Measurements from ENCODE around the gene WEE2.

Gene WEE2

GRCh38 chr7:141691961-141692360 is 16.2 kb upstream of the WEE2 start:
- DNase-seq: no peak

DNA sequence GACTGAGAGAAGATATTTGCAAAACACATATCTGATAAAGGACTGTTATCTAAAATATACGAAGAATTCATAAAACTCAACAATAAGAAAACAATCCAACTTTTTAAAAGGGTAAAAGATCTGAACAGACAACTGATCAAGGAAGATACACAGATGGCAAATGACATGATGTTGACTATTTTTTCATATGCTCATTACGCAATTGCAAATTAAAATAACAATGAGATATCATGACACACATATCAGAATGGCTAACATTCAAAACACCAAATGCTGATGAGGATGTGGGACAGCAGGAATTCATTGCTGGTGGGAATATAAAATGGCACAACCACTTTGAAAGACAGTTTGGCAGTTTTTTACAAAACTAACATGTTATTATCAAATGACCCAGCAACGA is 15.1 kb upstream of the WEE2 start:
- DNase-seq: no peak

- no peak for DNase-seq
Measured at GRCh38 chr7:141695803-141696289, 12.3 kb upstream of the WEE2 start.

DNA sequence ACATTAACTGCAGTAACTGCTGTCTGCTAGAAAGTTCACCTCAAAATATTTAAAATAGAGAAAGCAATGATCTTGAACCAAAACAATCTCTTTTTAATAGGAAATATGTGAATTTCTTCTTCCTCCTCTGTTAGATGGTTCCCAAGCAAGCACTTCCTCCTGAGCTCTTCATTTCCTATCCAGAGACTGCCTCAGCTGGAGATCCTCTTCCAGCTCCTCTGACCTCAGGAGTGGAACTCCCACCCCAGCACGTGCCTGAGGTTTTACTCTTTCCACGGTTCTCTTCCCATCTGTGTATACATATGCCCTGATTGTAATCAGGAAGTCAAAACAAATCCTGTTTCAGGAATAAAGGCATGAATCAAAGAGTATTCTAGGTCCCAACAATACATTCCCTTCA is 11.8 kb upstream of the WEE2 start:
- no peak for DNase-seq

GRCh38 chr7:141697211-141697871 is 10.8 kb upstream of the WEE2 start:
- no peak for DNase-seq

- no peak for DNase-seq
Measured at GRCh38 chr7:141698247-141699015, 9.7 kb upstream of the WEE2 start.

DNA sequence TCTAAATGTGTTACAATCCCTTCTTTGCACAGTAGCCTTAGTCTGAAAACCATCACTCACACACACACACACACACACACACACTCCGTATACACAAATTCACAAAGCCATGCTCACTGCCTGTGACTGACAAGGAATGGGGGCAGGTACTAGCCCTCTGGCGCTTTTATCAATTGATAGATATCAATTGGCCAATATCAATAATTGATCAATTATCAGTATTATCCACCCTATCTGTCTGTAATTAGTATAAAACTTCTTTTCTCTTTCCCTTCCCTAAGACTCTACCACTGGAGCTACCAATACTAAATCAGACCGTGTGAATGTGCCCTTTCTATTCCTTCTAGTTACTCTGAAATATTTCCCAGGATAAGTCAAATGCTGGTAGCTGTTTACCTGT is 8.3 kb upstream of the WEE2 start:
- no peak for DNase-seq

DNA sequence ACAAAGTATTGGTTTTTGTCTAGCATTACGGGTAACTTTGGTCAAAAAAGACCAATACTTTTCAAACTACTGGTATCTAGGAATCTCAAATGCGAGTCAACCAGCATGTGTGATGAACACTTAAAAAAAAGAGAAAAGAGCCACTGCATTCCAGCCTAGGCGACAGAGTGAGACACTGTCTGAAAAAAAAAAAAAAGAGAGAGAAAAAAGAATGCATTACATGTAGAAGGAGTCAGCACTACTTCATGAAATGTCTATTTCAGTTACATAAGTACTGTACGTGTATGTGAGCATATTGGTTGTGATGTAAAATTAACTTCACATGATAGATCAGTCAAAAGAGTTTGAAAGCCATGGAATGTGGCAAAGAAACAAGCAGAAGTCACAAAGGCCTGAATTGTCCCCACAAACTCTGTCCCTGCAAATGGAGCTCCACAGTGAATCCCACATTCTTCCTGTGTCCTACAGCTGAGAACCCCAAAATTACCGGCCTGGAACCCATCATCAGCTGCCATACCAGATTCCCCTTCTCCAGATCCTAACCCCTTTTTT is 7.8 kb upstream of the WEE2 start:
- no peak for DNase-seq

GRCh38 chr7:141700848-141701371 is 7.2 kb upstream of the WEE2 start:
- DNase-seq: no peak

DNA sequence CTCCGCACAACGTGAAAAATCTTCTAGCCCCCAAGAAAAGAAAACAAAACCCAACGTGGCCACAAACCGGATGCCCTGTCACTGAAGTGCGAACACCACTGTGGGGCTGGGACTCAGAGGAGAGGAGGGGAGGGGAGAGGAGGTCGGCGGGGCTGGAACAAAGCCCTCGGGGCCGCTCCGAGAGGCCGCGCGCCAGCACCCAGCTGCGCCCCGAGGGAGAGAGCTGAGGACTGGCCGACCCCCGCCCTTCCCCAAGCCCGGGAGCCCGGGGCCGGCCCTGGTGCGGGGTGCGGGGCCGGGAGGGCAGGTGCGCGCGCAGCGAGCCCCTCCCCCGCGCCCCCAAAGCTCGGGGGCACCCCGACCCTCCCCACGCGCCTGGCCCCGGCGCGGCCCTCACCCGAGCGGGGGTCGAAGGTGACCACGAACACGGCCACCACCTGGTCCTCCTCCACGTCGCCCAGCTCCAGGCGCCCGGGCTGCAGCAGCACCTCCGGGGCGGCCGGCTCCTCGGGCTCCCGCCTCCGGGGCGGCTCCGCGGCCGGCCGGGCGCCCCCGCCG is 6.6 kb upstream of the WEE2 start:
- peak; percentile 44 for DNase-seq

DNA sequence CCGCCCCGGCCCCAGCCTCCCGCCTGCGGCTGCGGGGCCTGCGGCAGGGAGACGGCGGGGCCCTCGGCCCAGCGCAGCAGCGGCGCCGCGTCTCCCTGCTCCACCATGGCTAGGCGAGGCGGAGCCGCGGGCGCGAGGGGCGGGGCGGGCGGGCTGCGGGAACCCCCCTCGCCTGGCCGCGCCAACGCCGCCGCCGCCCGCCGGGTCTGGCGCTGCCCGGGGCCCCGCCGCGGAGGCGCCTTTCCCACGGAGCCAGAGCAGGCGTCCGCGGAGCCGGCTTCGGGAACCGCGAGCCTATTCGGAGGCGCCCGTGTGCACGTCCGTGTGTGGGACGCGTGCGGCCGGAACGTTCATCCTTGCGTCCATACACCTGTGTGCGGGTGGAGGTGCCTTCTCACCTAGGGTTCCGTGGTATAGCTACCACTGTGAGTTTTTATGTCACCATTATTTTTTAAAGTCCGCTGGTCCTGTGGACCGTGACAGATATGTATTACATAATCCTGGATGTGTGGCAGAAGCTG is 6.0 kb upstream of the WEE2 start, which contains the start of gene DENND11:
DENND11 (minus strand) TSS at position 120 of the 521 bp plus-strand sequence; CDS start at position 107, 13 bp downstream.
- DNase-seq: peak; percentile 26

DNA sequence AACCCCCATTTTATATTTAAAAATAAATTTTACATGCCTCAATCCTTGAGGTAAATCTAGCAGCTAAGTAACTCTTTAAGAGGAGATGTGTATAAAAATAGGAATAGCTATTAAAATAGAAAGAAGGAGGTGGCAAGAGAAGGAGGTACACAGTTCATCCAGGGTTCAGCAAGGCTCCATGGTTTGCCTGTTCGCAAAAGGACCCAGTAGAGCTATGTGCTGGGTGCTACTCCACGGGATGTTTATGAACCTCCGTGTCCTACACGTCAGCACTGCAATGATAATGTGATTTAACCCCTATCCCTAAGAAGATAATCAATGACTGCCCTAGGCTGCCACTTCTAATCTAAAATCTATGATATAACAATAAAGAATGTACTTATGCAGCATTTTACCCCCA is 5.3 kb upstream of the WEE2 start:
- no peak for DNase-seq

DNA sequence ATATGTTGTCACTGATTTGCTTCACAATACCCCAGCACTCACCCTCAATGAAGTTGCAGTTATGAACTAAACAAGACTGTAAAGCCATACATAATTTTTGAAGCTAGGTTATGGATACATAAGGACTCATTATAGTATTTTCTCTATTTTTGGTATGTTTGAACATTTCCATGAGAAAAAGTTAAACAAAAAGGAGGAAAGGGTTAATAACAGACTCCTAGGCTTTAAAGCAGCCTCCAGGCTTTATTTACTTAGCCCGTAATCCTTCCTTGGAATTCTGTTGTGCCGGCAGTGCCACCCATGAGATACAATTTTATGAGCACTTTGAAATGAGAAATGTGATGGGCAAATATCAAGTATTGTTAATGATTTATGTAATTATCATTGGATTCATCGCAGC is 4.0 kb upstream of the WEE2 start:
- DNase-seq: no peak

DNA sequence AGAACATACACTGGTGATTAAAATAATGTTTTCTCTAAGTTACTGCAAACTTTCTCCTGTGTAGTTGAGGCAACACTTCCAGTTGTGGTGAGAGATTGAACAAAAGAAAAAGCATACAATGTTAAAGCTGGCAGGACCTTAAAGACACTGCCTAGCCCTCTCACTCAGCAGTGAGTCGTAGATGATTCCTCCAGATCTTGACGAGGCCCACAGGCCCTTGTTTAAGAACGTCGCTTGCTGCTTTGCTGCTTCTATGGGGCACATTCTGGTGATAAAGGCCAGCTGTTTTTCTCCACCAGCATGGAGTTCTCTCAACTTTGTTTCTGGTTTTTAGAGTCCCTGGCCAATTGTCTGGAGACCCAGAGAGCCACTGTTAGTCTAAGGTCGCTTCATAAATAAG is 3.4 kb upstream of the WEE2 start:
- DNase-seq: no peak

GRCh38 chr7:141706239-141707064 is 1.7 kb upstream of the WEE2 start:
- DNase-seq: no peak

DNA sequence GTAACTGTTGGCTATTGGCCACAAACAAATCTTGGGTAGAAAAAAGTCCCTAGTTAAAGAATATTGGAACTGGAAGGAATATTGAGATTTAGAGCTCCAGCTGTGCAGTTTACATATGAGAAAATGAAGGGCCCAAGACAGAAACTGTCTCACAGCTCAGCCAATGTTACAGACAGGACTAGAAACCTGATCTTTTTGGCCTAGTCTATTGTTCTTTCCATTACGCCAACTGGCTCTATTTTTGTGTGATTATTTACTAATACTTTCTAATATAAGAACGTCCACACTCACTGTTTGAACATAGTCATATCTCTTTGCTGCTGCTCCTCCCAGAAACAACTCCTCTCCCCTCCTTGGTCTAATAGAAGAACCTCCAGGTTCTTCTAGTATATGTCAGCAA is 1.2 kb downstream of the WEE2 start:
- DNase-seq: no peak

GRCh38 chr7:141709749-141710148 is 1.6 kb downstream of the WEE2 start:
- no peak for DNase-seq

- DNase-seq: no peak
Measured at GRCh38 chr7:141710301-141710700, 2.1 kb downstream of the WEE2 start.

GRCh38 chr7:141712603-141713255 is 4.6 kb downstream of the WEE2 start:
- no peak for DNase-seq

GRCh38 chr7:141713890-141714289 is 5.7 kb downstream of the WEE2 start:
- no peak for DNase-seq

- DNase-seq: no peak
Measured at GRCh38 chr7:141714571-141714970, 6.4 kb downstream of the WEE2 start.

GRCh38 chr7:141715018-141715417 is 6.9 kb downstream of the WEE2 start:
- DNase-seq: no peak
